Measurements from ENCODE around the gene GMPR.

GMPR gene

GRCh38 chr6:16236009-16236501 lies 2.3 kb upstream of the GMPR start:
- Histone ChIP-seq H3K27me3 (ENCODE audit: insufficient read depth, low read length, poor library complexity, severe bottlenecking) (no peaks in the 10 kb centered on the region), H4K20me1 (ENCODE audit: insufficient read depth, low read length, poor library complexity, severe bottlenecking) (no peaks in the 10 kb centered on the region), H3K79me2 (ENCODE audit: insufficient read depth, low read length) (no peaks in the 10 kb centered on the region), H3F3A (ENCODE audit: low read depth) (peaks cover 6% of the 10 kb centered on the region; the same call in 1 of the 2 replicates), H3K9me2 (replicated peaks; ENCODE audit: low read depth, low read length) (no peaks in the 10 kb centered on the region), H3K9ac (ENCODE audit: low read depth, low read length, poor library complexity, severe bottlenecking) (peak overlapping the region; percentile 73), H3K36me3 (ENCODE audit: insufficient read depth, low read length) (no peaks in the 10 kb centered on the region), H2AFZ (ENCODE audit: low read length) (no peak overlapping the region), H3K4me2 (ENCODE audit: low read depth, low read length, poor library complexity, severe bottlenecking) (peak overlapping the region; percentile 79), H3K4me1 (ENCODE audit: insufficient read depth, low read length, poor library complexity, severe bottlenecking) (peaks cover 30% of the 10 kb centered on the region), H3K4me3 (ENCODE audit: low read length, poor library complexity, severe bottlenecking) (peak overlapping the region; percentile 76), H3K9me3 (ENCODE audit: insufficient read depth, low read depth, low read length) (no peaks in the 10 kb centered on the region)
- TF ChIP-seq EZH2phosphoT487 (IDR thresholded peaks at IDR 0.05; ENCODE audit: borderline replicate concordance) (no peak), CTCF (conservative IDR thresholded peaks at IDR 0.05; ENCODE audit: low read length) (no peak)

- H4K20me1 ChIP-seq (ENCODE audit: insufficient read depth, low read length, poor library complexity, severe bottlenecking), result no peaks in the 10 kb centered on the region
- no peaks in the 10 kb centered on the region for H3K79me2 ChIP-seq (ENCODE audit: insufficient read depth, low read length)
- H3K4me1 ChIP-seq (ENCODE audit: insufficient read depth, low read length, poor library complexity, severe bottlenecking), result peaks cover 30% of the 10 kb centered on the region
- no peaks in the 10 kb centered on the region for H3K9me3 ChIP-seq (ENCODE audit: insufficient read depth, low read depth, low read length)
- H3K27me3 ChIP-seq (ENCODE audit: insufficient read depth, low read length, poor library complexity, severe bottlenecking), result no peaks in the 10 kb centered on the region
- peak overlapping the region; percentile 76 for H3K4me3 ChIP-seq (ENCODE audit: low read length, poor library complexity, severe bottlenecking)
- H3F3A ChIP-seq (ENCODE audit: low read depth), result peaks cover 6% of the 10 kb centered on the region; the same call in 1 of the 2 replicates
- no peak for TF ChIP-seq CTCF (conservative IDR thresholded peaks at IDR 0.05; ENCODE audit: low read length)
- TF ChIP-seq EZH2phosphoT487 (IDR thresholded peaks at IDR 0.05; ENCODE audit: borderline replicate concordance), result no peak
- no peaks in the 10 kb centered on the region for H3K36me3 ChIP-seq (ENCODE audit: insufficient read depth, low read length)
- no peaks in the 10 kb centered on the region for H3K9me2 ChIP-seq (replicated peaks; ENCODE audit: low read depth, low read length)
- peak overlapping the region; percentile 79 for H3K4me2 ChIP-seq (ENCODE audit: low read depth, low read length, poor library complexity, severe bottlenecking)
- peak overlapping the region; percentile 73 for H3K9ac ChIP-seq (ENCODE audit: low read depth, low read length, poor library complexity, severe bottlenecking)
- H2AFZ ChIP-seq (ENCODE audit: low read length), result peak overlapping the region; percentile 23; the same call in 1 of the 2 replicates
Measured at GRCh38 chr6:16236631-16237199, 1.7 kb upstream of the GMPR start.

GRCh38 chr6:16237242-16237641 lies 1.1 kb upstream of the GMPR start:
- Histone ChIP-seq H3K9me2 (replicated peaks; ENCODE audit: low read depth, low read length) (no peaks in the 10 kb centered on the region), H4K20me1 (ENCODE audit: insufficient read depth, low read length, poor library complexity, severe bottlenecking) (no peaks in the 10 kb centered on the region), H3K4me1 (ENCODE audit: insufficient read depth, low read length, poor library complexity, severe bottlenecking) (peaks cover 30% of the 10 kb centered on the region), H3K79me2 (ENCODE audit: insufficient read depth, low read length) (no peaks in the 10 kb centered on the region), H3K36me3 (ENCODE audit: insufficient read depth, low read length) (no peaks in the 10 kb centered on the region), H2AFZ (ENCODE audit: low read length) (peak overlapping the region; percentile 23; the same call in 1 of the 2 replicates), H3K4me3 (ENCODE audit: low read length, poor library complexity, severe bottlenecking) (peak overlapping the region; percentile 76), H3K27me3 (ENCODE audit: insufficient read depth, low read length, poor library complexity, severe bottlenecking) (no peaks in the 10 kb centered on the region), H3K9me3 (ENCODE audit: insufficient read depth, low read depth, low read length) (no peaks in the 10 kb centered on the region), H3K4me2 (ENCODE audit: low read depth, low read length, poor library complexity, severe bottlenecking) (peak overlapping the region; percentile 79), H3F3A (ENCODE audit: low read depth) (peaks cover 6% of the 10 kb centered on the region; the same call in 1 of the 2 replicates), H3K9ac (ENCODE audit: low read depth, low read length, poor library complexity, severe bottlenecking) (peak overlapping the region; percentile 73)
- TF ChIP-seq EZH2phosphoT487 (IDR thresholded peaks at IDR 0.05; ENCODE audit: borderline replicate concordance), result no peak
- TF ChIP-seq CTCF (conservative IDR thresholded peaks at IDR 0.05; ENCODE audit: low read length), result no peak

All from Loucy (cell line).